H1 (cell line): ENCODE data around the gene KRTAP1-5. TPM values are rescaled to one million over a fixed set of nuclear protein-coding genes. Genes with fewer than 3 reads are reported as not detected.

ENCODE experiments used
- CTCF ChIA-PET: fragments of 300-600 bp; sonication (Branson Sonifier 250); formaldehyde crosslinking; loops from one replicate; lab custom pipeline; 2021; ENCODE audit not compliant: partially characterized antibody; lab: Charles Lee
- POLR2A ChIA-PET: fragments of 300-600 bp; sonication (Branson Sonifier 250); formaldehyde crosslinking; loops from one replicate; lab custom pipeline; 2021; ENCODE audit warnings: inconsistent platforms; ENCODE audit not compliant: partially characterized antibody; lab: Charles Lee
- DNase-seq, 2 experiments: peaks; one replicate each; pipeline versions ENCODE4 v3.0.0 to v3.0.0-alpha.2; 2010 to 2022; ENCODE audit warnings: low spot score in 2 of 2, low read depth in 1 of 2, mixed read lengths in 1 of 2
- FAIRE-seq: peaks from 2 replicates; lab custom pipeline; 2011; peaks lifted over from hg19 to GRCh38; lab: Jason Lieb, UNC
- H2AFZ ChIP-seq: 2 replicates; pipeline ENCODE4 v1.8.1; 2012; ENCODE audit warnings: low read length, inconsistent platforms
- H2AK5ac ChIP-seq: 2 replicates; pipeline ENCODE4 v1.6.1; 2013; ENCODE audit warnings: low read depth, low read length
- H2BK120ac ChIP-seq: replicated peaks from 2 replicates; pipeline ENCODE3; 2013; ENCODE audit warnings: low read depth, low read length, inconsistent platforms
- H2BK12ac ChIP-seq: 2 replicates; pipeline ENCODE4 v1.6.1; 2013; ENCODE audit warnings: low read depth, low read length
- H2BK15ac ChIP-seq: 2 replicates; pipeline ENCODE4 v1.6.1; 2013; ENCODE audit warnings: low read length
- H2BK20ac ChIP-seq: 2 replicates; pipeline ENCODE4 v1.6.1; 2013; ENCODE audit warnings: low read length
- H2BK5ac ChIP-seq: 2 replicates; pipeline ENCODE4 v1.6.1; 2013; ENCODE audit warnings: low read depth, low read length
- H3K14ac ChIP-seq: 2 replicates; pipeline ENCODE4 v1.6.1; 2013; ENCODE audit warnings: inconsistent platforms; ENCODE audit not compliant: insufficient read length
- H3K18ac ChIP-seq: 2 replicates; pipeline ENCODE4 v1.6.1; 2013; ENCODE audit warnings: low read length; ENCODE audit errors: extremely low read depth
- H3K23ac ChIP-seq: 2 replicates; pipeline ENCODE4 v1.6.1; 2013; ENCODE audit warnings: inconsistent platforms; ENCODE audit not compliant: insufficient read length
- H3K23me2 ChIP-seq: 2 replicates; pipeline ENCODE4 v1.6.1; 2013; ENCODE audit warnings: low read depth, low read length
- H3K27ac ChIP-seq: 2 replicates; pipeline ENCODE4 v1.6.1; 2011; ENCODE audit warnings: low read depth, low read length, inconsistent platforms
- H3K27me3 ChIP-seq, 4 experiments: replicated peaks in 1 of 4; 1 replicate in 1 of 4; 2 replicates in 3 of 4; pipeline versions ENCODE4 v1.6.1 to v1.8.1; 2011 to 2013; ENCODE audit warnings: low read length in 3 of 4, mild to moderate bottlenecking in 3 of 4, inconsistent platforms in 2 of 4, mixed read lengths in 2 of 4, moderate library complexity in 1 of 4; ENCODE audit not compliant: control insufficient read depth in 3 of 4, insufficient read depth in 3 of 4; ENCODE audit errors: extremely low read depth in 1 of 4
- H3K36me3 ChIP-seq, 4 experiments: 2 replicates each; pipeline versions ENCODE4 v1.6.1 to v1.8.1; 2011 to 2013; ENCODE audit warnings: mild to moderate bottlenecking in 4 of 4, low read length in 3 of 4, moderate library complexity in 2 of 4, control low read depth in 1 of 4, inconsistent platforms in 1 of 4; ENCODE audit not compliant: insufficient read depth in 4 of 4, control insufficient read depth in 2 of 4
- H3K4ac ChIP-seq: replicated peaks from 2 replicates; pipeline ENCODE3; 2013; ENCODE audit warnings: low read length, low read depth, mixed read lengths, inconsistent platforms; ENCODE audit not compliant: insufficient read length
- H3K4me1 ChIP-seq, 4 experiments: replicated peaks in 1 of 4; 1 replicate in 1 of 4; 2 replicates in 3 of 4; pipeline versions ENCODE4 v1.6.1 to v1.8.1; 2011 to 2013; ENCODE audit warnings: low read length in 3 of 4, inconsistent platforms in 2 of 4, mixed read lengths in 1 of 4; ENCODE audit not compliant: insufficient read depth in 4 of 4, control insufficient read depth in 3 of 4
- H3K4me2 ChIP-seq, 2 experiments: 2 replicates each; pipeline versions ENCODE4 v1.6.1 to v1.8.1; 2011 to 2013; ENCODE audit warnings: low read depth in 2 of 2, low read length in 2 of 2, control low read depth in 1 of 2, inconsistent platforms in 1 of 2, mild to moderate bottlenecking in 1 of 2; ENCODE audit not compliant: insufficient read depth in 1 of 2
- H3K4me3 ChIP-seq, 4 experiments: fragments of 200-600, 300-600 bp in 1 of 4; sonication (generic), shearing (Covaris generic), sonication (Bioruptor Twin) in 1 of 4; 2 replicates each; pipeline versions ENCODE4 v1.5.1 to v1.8.1; 2011 to 2016; ENCODE audit warnings: low read length in 4 of 4, low read depth in 3 of 4, control low read depth in 2 of 4, inconsistent platforms in 2 of 4, mild to moderate bottlenecking in 2 of 4, mixed read lengths in 1 of 4, moderate library complexity in 1 of 4; ENCODE audit not compliant: insufficient read depth in 2 of 4; ENCODE audit errors: extremely low read depth in 1 of 4
- H3K56ac ChIP-seq: replicated peaks from 2 replicates; pipeline ENCODE3; 2013; ENCODE audit warnings: low read depth, mild to moderate bottlenecking, mixed read lengths, low read length, inconsistent platforms; ENCODE audit not compliant: insufficient read length
- H3K79me1 ChIP-seq: 2 replicates; pipeline ENCODE4 v1.6.1; 2013; ENCODE audit warnings: low read depth, low read length, control low read depth
- H3K79me2 ChIP-seq, 2 experiments: 2 replicates each; pipeline versions ENCODE4 v1.6.1 to v1.8.1; 2012 to 2013; ENCODE audit warnings: low read length in 2 of 2, mild to moderate bottlenecking in 2 of 2, inconsistent platforms in 1 of 2; ENCODE audit not compliant: insufficient read depth in 2 of 2, control insufficient read depth in 1 of 2
- H3K9ac ChIP-seq, 4 experiments: replicated peaks in 1 of 4; 1 replicate in 1 of 4; 2 replicates in 3 of 4; pipeline versions ENCODE4 v1.6.1 to v1.8.1; 2011 to 2013; ENCODE audit warnings: low read depth in 3 of 4, low read length in 3 of 4, control low read depth in 2 of 4, mild to moderate bottlenecking in 2 of 4, moderate library complexity in 2 of 4, inconsistent platforms in 1 of 4; ENCODE audit errors: extremely low read depth in 1 of 4
- H3K9me3 ChIP-seq, 2 experiments: 2 replicates each; pipeline versions ENCODE4 v1.6.1 to v1.8.1; 2012 to 2013; ENCODE audit warnings: mild to moderate bottlenecking in 2 of 2, moderate library complexity in 2 of 2, control low read depth in 1 of 2, inconsistent platforms in 1 of 2, low read depth in 1 of 2, low read length in 1 of 2, mixed read lengths in 1 of 2; ENCODE audit not compliant: insufficient read depth in 2 of 2
- H4K20me1 ChIP-seq, 2 experiments: replicated peaks in 1 of 2; 2 replicates each; pipeline versions ENCODE3 to v1.8.1; 2011 to 2013; ENCODE audit warnings: inconsistent platforms in 2 of 2, low read length in 2 of 2, mild to moderate bottlenecking in 1 of 2; ENCODE audit not compliant: insufficient read depth in 2 of 2, control insufficient read depth in 1 of 2
- H4K5ac ChIP-seq: 2 replicates; pipeline ENCODE4 v1.6.1; 2013; ENCODE audit warnings: low read length, low read depth, mixed read lengths, inconsistent platforms; ENCODE audit not compliant: insufficient read length
- H4K8ac ChIP-seq: 2 replicates; pipeline ENCODE4 v1.8.0; 2013; ENCODE audit warnings: mild to moderate bottlenecking, moderate library complexity, low read length, inconsistent platforms; ENCODE audit not compliant: insufficient read depth; ENCODE audit errors: extremely low read depth
- H4K91ac ChIP-seq: replicated peaks from 2 replicates; pipeline ENCODE3; 2013; ENCODE audit warnings: low read length, mixed read lengths, inconsistent platforms; ENCODE audit not compliant: insufficient read length
- CEBPB ChIP-seq: IDR thresholded peaks from 2 replicates; pipeline ENCODE4 v1.6.1; 2012; ENCODE audit warnings: low read depth, low read length
- EZH2 ChIP-seq: fragments of 200-600 bp; sonication (generic); IDR thresholded peaks from 2 replicates; pipeline ENCODE4 v1.7.1; 2012; ENCODE audit warnings: low read depth, mild to moderate bottlenecking, moderate library complexity, low read length, inconsistent platforms; ENCODE audit not compliant: severe bottlenecking
- HDAC6 ChIP-seq: IDR thresholded peaks from one replicate; pipeline ENCODE4 v1.7.1; 2012; ENCODE audit warnings: low read depth, mild to moderate bottlenecking, inconsistent platforms, low read length, moderate library complexity
- PHF8 ChIP-seq: fragments of 200-600 bp; sonication (generic); conservative IDR thresholded peaks from 2 replicates; pipeline ENCODE4 v1.7.1; 2012; ENCODE audit warnings: low read depth, mild to moderate bottlenecking, inconsistent platforms, low read length, moderate library complexity
- SP2 ChIP-seq: IDR thresholded peaks from 2 replicates; pipeline ENCODE4 v1.6.1; 2012; ENCODE audit warnings: mild to moderate bottlenecking, low read length, inconsistent platforms
- TAF7 ChIP-seq: optimal IDR thresholded peaks from 2 replicates; pipeline ENCODE3; 2011; ENCODE audit warnings: low read depth, mild to moderate bottlenecking, inconsistent platforms, low read length, moderate library complexity, borderline replicate concordance
- WGBS, 2 experiments: shearing (Covaris generic) in 1 of 2; methylation state at CpG; one replicate each; pipeline versions ENCODE4 v1.1.6 to v1.1.7; 2013 to 2015; ENCODE audit warnings: low lambda C conversion rate in 2 of 2, mixed read lengths in 2 of 2, inconsistent platforms in 1 of 2, low coverage in 1 of 2, missing lambda C conversion rate in 1 of 2; ENCODE audit not compliant: insufficient replicate concordance in 2 of 2, insufficient coverage in 1 of 2, insufficient read length in 1 of 2; ENCODE audit errors: extremely low coverage in 1 of 2, missing lambda C conversion rate in 1 of 2; 5-methylcytosine and 5-hydroxymethylcytosine counted together
- polyA plus RNA-seq, 7 experiments: library from polyadenylated mRNA; depleted of rRNA in 3 of 7; stranded (reverse) in 5 of 7; unstranded in 2 of 7; fragments of >200 nt in 5 of 7; fragments of 200-250 nt in 2 of 7; gene quantifications; 1 replicate in 5 of 7; 2 replicates in 1 of 7; 4 replicates in 1 of 7; pipeline versions ENCODE4 v1.2.1 to v1.2.3, GENCODE V29; 2011 to 2013; ENCODE audit warnings: missing spikeins in 2 of 7, mixed read lengths in 2 of 7
- total RNA-seq: library from RNA; stranded (reverse); fragmentation: NEBNext Ultra II Directional; extraction: Animal tissue kit (Norgen Biotek cat#: 25700); gene quantifications from 2 replicates; pipeline ENCODE4 v1.2.1, GENCODE V29; 2021
- TF ChIP-seq, protein P1 (sequence below): IDR thresholded peaks from 2 replicates; pipeline ENCODE4 v1.6.1; 2012; ENCODE audit warnings: inconsistent platforms

Gene KRTAP1-5
- total and polyA plus RNA-seq, 2 of the 8 experiments (the other 6 are each of a cell fraction or from before 2014, with no cell fraction given) = not detected

DNA sequence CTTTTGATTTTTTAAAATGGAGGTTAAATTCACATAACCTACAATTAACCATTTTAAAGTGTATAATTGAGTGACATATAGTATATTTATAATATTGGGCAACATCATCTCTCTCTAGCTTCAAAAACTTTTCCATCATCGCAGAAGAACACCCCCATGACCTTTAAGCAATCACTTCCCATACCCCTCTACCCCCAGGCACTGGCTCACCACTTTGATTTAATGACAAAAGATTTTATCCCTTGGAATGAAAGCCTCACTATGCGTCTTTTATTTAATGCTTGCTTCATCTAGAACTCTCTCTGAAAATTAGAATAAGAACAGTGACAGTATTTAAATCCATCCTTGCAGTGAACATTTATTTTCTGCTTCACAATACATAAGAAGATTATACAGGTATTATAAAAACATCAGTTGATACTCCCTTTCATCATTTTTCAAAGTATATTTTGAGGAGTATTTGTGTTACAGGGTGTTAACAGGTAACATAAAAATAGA lies 10.9 kb upstream of the KRTAP1-5 start:
- Histone ChIP-seq H3K23ac (no peak overlapping the region), H4K91ac (no peak overlapping the region), H4K8ac (no peak overlapping the region), H3K4me2 (no peak overlapping the region), H2BK12ac (no peak overlapping the region), H3K9me3 (no peaks in the 10 kb centered on the region), H2BK5ac (no peak overlapping the region; the same call in 1 of the 2 replicates), H3K27me3 (no peaks in the 10 kb centered on the region), H2AFZ (no peak overlapping the region), H3K14ac (no peak overlapping the region), H3K56ac (no peak overlapping the region), H3K79me1 (no peaks in the 10 kb centered on the region), H3K4ac (no peak overlapping the region), H4K20me1 (no peaks in the 10 kb centered on the region), H2BK20ac (no peak overlapping the region), H3K36me3 (no peaks in the 10 kb centered on the region), H3K18ac (no peak overlapping the region), H3K4me3 (no peak overlapping the region; a peak in 1 of 8 replicates), H3K9ac (no peak overlapping the region), H3K4me1 (peaks cover 0 to 9% (median 2%) of the 10 kb centered on the region in 4 experiments; a peak in 4 of 7 replicates), H2BK15ac (no peak overlapping the region), H2AK5ac (no peak overlapping the region), H3K79me2 (no peaks in the 10 kb centered on the region), H2BK120ac (no peak overlapping the region), H3K27ac (no peak overlapping the region), H4K5ac (no peak overlapping the region), H3K23me2 (no peaks in the 10 kb centered on the region)
- ChIA-PET POLR2A (no interaction called here), CTCF (interaction anchor here (1.1 kb wide), 1 partner anchor 11 kb away, joined by 3 read pairs; no protein-coding TSS in a partner anchor)
- FAIRE-seq = no peak
- DNase-seq = no peak
- 74% methylated on average over 2 of the region's 2 CpGs; no CpG with 5 or more reads in 1 of the 2 experiments for WGBS, 2 experiments
- TF ChIP-seq CEBPB (no peak), TAF7 (no peak), EZH2 (no peak), PHF8 (no peak), HDAC6 (no peak), SP2 (no peak)
- TF ChIP-seq, protein P1, sequence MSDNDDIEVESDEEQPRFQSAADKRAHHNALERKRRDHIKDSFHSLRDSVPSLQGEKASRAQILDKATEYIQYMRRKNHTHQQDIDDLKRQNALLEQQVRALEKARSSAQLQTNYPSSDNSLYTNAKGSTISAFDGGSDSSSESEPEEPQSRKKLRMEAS = no peak
